Gastrocnemius medialis (tissue), 4 donors: ENCODE results near the gene SUCLG2. TPM values are rescaled to one million over a fixed set of nuclear protein-coding genes. Genes with fewer than 3 reads are reported as not detected.
"Not testable (repeated sequence)": the region's sequence is repeated elsewhere in the genome, so short reads cannot be mapped to it uniquely, and the experiment has no call there.

Experiments used
- ATAC-seq, 2 donors: fragments of 150-250 bp; one replicate each; pipeline ENCODE4 v1.9.1; 2016
- DNase-seq, 2 donors: peaks; one replicate each; pipeline ENCODE4 v3.0.0-alpha.2; 2019
- H3K27ac ChIP-seq, 4 donors: fragments of 200-600 bp; sonication (generic); 1 replicate in 1 of 4; 2 replicates in 3 of 4; pipeline ENCODE4 v1.5.1; 2016 to 2018; ENCODE audit warnings: mild to moderate bottlenecking in 2 of 4, moderate library complexity in 1 of 4
- H3K27me3 ChIP-seq, 3 donors: fragments of 200-600 bp; sonication (generic) in 2 of 3; 1 replicate in 1 of 3; 2 replicates in 2 of 3; pipeline versions ENCODE4 v1.5.1 to v1.6.0; 2016 to 2019; ENCODE audit warnings: mild to moderate bottlenecking in 1 of 3, moderate library complexity in 1 of 3
- H3K36me3 ChIP-seq, 2 donors: fragments of 200-600 bp; sonication (generic) in 1 of 2; one replicate each; pipeline ENCODE4 v1.5.1; 2017 to 2018
- H3K4me1 ChIP-seq, 2 donors: fragments of 200-600 bp; sonication (generic) in 1 of 2; one replicate each; pipeline ENCODE4 v1.5.1; 2016 to 2017; ENCODE audit warnings: mild to moderate bottlenecking in 2 of 2
- H3K4me3 ChIP-seq, 4 donors: fragments of 200-600 bp; sonication (generic) in 3 of 4; 1 replicate in 1 of 4; 2 replicates in 3 of 4; pipeline ENCODE4 v1.5.1; 2016 to 2019; ENCODE audit warnings: mild to moderate bottlenecking in 2 of 4
- H3K9me3 ChIP-seq, 3 donors: fragments of 200-600 bp; sonication (generic) in 2 of 3; 1 replicate in 1 of 3; 2 replicates in 2 of 3; pipeline ENCODE4 v1.5.1; 2016 to 2019
- POLR2A ChIP-seq, 2 donors: fragments of 450-650 bp; IDR thresholded peaks; one replicate each; pipeline ENCODE4 v1.6.1; 2017; ENCODE audit warnings: antibody characterized with exemption in 2 of 2, mild to moderate bottlenecking in 2 of 2, moderate library complexity in 2 of 2
- in situ Hi-C, 4 donors: fragments of 200-750 bp; cut with MboI; loops; one replicate each; pipeline versions ENCODE4 v1.15.0 to v1.8.0; 2017; ENCODE audit warnings: low sequenced_read_pairs in 4 of 4
- intact Hi-C: fragments of 100-400 bp; cut with DNase I; formaldehyde crosslinking; loops from one replicate; pipeline ENCODE4 v1.15.1; 2023; ENCODE audit warnings: low total_unique reads
- total RNA-seq, 4 donors: library from RNA; depleted of rRNA; stranded (reverse); fragments of >200 nt; gene quantifications; one replicate each; pipeline versions ENCODE4 v1.1.0 to v1.2.3, GENCODE V29; 2016
- TF ChIP-seq, protein P1 (sequence below), 5 experiments: fragments of 450-650 bp in 3 of 5; fragments of 200-600 bp in 2 of 5; sonication (generic) in 2 of 5; IDR thresholded peaks in 4 of 5; conservative IDR thresholded peaks in 1 of 5; 1 replicate in 4 of 5; 2 replicates in 1 of 5; pipeline ENCODE4 v1.5.1; 2016 to 2019; ENCODE audit warnings: antibody characterized with exemption in 5 of 5, mild to moderate bottlenecking in 3 of 5, moderate library complexity in 3 of 5

The SUCLG2 gene
- total RNA-seq, 4 donors from 2014 or later, result 64.3 to 106 (median 73.2) TPM

DNA sequence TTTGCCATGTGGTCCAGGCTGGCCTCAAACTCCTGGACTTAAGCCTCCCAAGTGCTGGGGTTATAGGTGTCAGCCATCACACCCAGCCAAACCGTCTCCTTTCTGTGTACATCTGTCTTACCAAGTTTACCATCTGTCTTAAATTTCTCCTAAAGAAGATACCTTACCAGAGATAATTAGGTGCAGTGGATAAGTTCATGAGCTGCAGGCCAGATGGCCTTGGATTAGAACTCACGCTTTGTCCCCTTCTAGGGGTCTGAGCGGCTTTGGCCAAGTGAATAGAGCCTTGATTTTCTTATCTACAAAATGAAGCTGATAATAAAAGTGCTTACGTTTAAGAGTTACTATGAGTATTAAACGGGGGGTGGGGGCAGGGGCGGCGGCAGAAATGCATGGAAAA is 103.9 kb downstream of the SUCLG2 start:
- in situ Hi-C loops, result no loop called here

DNA sequence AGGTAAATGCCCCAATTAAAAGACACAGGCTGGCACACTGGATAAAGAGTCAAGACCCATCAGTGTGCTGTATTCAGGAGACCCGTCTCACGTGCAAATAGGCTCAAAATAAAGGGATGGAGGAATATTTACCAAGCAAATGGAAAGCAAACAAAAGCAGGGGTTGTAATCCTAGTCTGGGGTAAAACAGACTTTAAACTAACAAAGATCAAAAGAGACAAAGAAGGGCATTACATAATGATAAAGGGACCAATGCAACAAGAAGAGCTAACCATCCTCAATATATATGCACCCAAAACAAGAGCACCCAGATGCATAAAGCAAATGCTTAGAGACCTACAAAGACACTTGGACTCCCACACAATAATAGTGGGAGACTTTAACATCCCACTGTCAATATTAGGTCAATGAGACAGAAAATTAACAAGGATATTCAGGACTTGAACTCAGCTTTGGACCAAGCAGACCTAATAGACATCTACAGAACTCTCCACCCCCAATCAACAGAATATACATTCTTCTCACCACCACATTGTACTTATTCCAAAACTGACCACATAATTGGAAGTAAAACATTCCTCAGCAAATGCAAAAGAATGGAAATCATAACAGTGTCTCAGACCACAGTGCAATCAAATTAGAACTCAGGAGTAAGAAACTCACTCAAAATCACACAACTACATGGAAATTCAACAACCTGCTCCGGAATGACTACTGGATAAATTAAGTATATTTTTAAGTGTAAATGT is 111.7 kb downstream of the SUCLG2 start:
- H3K36me3 ChIP-seq, H3K9me3 ChIP-seq, ATAC-seq, DNase-seq, H3K4me3 ChIP-seq, intact Hi-C loops, H3K4me1 ChIP-seq, in situ Hi-C loops, H3K27ac ChIP-seq, H3K27me3 ChIP-seq: not testable (repeated sequence)

More for the DNA sequence above, 103.9 kb downstream of the SUCLG2 start:
- Histone ChIP-seq H3K9me3 (no peaks in the 10 kb centered on the region), H3K27me3 (no peaks in the 10 kb centered on the region), H3K36me3 (no peaks in the 10 kb centered on the region), H3K4me3 (no peak overlapping the region), H3K4me1 (peaks cover 0 to 9% of the 10 kb centered on the region in 2 donors), H3K27ac (peak overlapping the region in 1 of 4 donors; percentile 77)
- ATAC-seq (no peak), DNase-seq (no peak)
- intact Hi-C loops, result loop anchor here (5.0 to 10.0 kb wide), 2 partner anchors 97 to 166 kb away; no protein-coding TSS in a partner anchor
- no peak for TF ChIP-seq POLR2A (IDR thresholded peaks at IDR 0.05)
- TF ChIP-seq, protein P1, sequence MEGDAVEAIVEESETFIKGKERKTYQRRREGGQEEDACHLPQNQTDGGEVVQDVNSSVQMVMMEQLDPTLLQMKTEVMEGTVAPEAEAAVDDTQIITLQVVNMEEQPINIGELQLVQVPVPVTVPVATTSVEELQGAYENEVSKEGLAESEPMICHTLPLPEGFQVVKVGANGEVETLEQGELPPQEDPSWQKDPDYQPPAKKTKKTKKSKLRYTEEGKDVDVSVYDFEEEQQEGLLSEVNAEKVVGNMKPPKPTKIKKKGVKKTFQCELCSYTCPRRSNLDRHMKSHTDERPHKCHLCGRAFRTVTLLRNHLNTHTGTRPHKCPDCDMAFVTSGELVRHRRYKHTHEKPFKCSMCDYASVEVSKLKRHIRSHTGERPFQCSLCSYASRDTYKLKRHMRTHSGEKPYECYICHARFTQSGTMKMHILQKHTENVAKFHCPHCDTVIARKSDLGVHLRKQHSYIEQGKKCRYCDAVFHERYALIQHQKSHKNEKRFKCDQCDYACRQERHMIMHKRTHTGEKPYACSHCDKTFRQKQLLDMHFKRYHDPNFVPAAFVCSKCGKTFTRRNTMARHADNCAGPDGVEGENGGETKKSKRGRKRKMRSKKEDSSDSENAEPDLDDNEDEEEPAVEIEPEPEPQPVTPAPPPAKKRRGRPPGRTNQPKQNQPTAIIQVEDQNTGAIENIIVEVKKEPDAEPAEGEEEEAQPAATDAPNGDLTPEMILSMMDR (IDR thresholded peaks at IDR 0.05 in 4 of 5, conservative IDR thresholded peaks at IDR 0.05 in 1 of 5), result no peak

DNA sequence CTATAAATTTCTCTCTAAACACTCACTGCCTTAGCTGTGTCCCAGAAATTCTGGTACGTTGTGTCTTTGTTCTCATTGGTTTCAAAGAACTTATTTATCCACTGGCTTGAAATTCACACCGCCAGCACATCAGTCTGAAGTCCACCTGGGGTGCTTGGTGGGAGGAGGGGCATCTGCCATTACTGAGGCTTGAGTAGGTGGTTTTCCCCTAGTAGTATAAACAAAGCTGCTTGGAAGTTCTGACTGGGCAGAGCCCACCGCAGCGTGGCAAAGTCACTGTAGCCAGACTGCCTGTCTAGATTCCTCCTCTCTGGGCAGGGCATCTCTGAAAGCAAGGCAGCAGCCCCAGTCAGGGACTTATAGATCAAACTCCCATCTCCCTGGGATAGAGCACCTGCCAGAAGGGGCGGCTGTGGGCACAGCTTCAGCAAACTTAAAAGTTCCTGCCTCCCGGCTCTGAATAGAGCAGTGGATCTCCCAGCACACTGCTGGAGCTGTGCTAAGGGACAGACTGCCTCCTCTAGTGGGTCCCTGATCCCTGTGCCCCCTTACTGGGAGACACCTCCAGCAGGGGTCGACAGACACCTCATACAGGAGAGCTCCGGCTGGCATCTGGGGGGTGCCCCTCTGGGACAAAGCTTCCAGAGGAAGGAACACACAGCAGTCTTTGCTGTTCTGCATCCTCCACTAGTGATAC is 114.1 kb downstream of the SUCLG2 start:
- no peak for DNase-seq
- no peaks in the 10 kb centered on the region for H3K27me3 ChIP-seq
- no peaks in the 10 kb centered on the region for H3K36me3 ChIP-seq
- H3K27ac ChIP-seq, result no peak overlapping the region
- H3K9me3 ChIP-seq, result no peaks in the 10 kb centered on the region
- no peak overlapping the region for H3K4me3 ChIP-seq
- ATAC-seq, result no peak
- in situ Hi-C loops, result no loop called here
- intact Hi-C loops, result no loop called here
- no peaks in the 10 kb centered on the region for H3K4me1 ChIP-seq
- TF ChIP-seq POLR2A (IDR thresholded peaks at IDR 0.05), result no peak
- TF ChIP-seq, protein P1 (IDR thresholded peaks at IDR 0.05 in 4 of 5, conservative IDR thresholded peaks at IDR 0.05 in 1 of 5), result no peak

DNA sequence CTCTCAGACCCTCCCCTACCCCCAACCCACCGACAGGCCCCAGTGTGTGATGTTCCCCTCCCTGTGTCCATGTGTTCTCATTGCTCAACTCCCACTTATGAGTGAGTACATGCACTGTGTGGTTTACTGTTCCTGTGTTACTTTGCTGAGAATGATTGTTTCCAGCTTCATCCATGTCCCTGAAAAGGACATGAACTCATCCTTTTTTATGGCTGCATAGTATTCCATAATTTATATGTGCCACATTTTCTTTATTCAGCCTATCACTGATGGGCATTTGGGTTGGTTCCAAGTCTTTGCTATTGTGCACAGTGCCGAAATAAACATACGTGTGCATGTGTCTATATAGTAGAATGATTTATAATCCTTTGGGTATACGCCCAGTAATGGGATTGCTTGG is 117.2 kb downstream of the SUCLG2 start:
- H3K27me3 ChIP-seq, H3K4me3 ChIP-seq, DNase-seq, H3K36me3 ChIP-seq, H3K9me3 ChIP-seq, intact Hi-C loops, H3K27ac ChIP-seq, ATAC-seq, in situ Hi-C loops, H3K4me1 ChIP-seq: not testable (repeated sequence)

DNA sequence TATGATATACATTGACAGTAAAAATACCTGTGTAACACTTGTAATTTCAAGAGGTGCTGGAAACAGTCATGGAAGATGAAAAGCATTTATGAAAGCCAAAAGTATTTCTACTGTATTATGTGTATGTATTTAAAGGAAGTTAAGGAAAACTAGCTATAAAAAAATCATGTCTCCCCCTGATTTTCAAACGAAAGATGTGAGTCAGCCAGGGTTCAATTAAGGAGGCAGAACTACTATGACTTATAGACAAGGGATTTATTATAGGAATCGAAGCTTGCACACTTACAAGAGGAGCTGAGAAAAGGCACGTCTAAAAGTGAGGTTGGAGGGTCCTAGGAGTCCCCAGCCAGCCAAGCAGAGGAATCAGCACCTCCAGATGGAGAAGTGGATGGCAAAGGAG is 119.4 kb downstream of the SUCLG2 start:
- Histone ChIP-seq H3K4me3 (no peak overlapping the region), H3K27me3 (no peaks in the 10 kb centered on the region), H3K4me1 (peaks cover 3 to 8% of the 10 kb centered on the region in 2 donors), H3K27ac (no peak overlapping the region), H3K36me3 (no peaks in the 10 kb centered on the region), H3K9me3 (no peaks in the 10 kb centered on the region)
- no peak for TF ChIP-seq POLR2A (IDR thresholded peaks at IDR 0.05)
- TF ChIP-seq, protein P1 (IDR thresholded peaks at IDR 0.05 in 4 of 5, conservative IDR thresholded peaks at IDR 0.05 in 1 of 5), result no peak
- DNase-seq (no peak), ATAC-seq (no peak)
- intact Hi-C loops, result no loop called here
- in situ Hi-C loops, result no loop called here
